Chondrocyte (in vitro differentiated cells): ENCODE data around the gene SUSD2. TPM values are rescaled to one million over a fixed set of nuclear protein-coding genes. Genes with fewer than 3 reads are reported as not detected.
A peak's percentile ranks its signal among the peaks of the same experiment; 100 is the strongest.
"Not testable (repeated sequence)": the region's sequence is repeated elsewhere in the genome, so short reads cannot be mapped to it uniquely, and the experiment has no call there.

ENCODE experiments used
- DNase-seq: peaks from one replicate; pipeline ENCODE4 v3.0.0; 2021; ENCODE audit warnings: mixed read lengths, low spot score
- H3K27ac Mint-ChIP-seq: one replicate; pipeline ENCODE4 v1.8.0; 2021; ENCODE audit warnings: mild to moderate bottlenecking, moderate library complexity, mixed read lengths; ENCODE audit not compliant: unreplicated experiment
- H3K27me3 Mint-ChIP-seq: 2 replicates; pipeline ENCODE4 v1.8.0; 2021; ENCODE audit warnings: low read depth, mixed read lengths
- H3K36me3 Mint-ChIP-seq: 2 replicates; pipeline ENCODE4 v1.8.0; 2021; ENCODE audit warnings: low read depth, mixed read lengths
- H3K4me1 Mint-ChIP-seq: 2 replicates; pipeline ENCODE4 v1.8.0; 2021; ENCODE audit warnings: low read depth, mild to moderate bottlenecking, mixed read lengths
- H3K4me3 Mint-ChIP-seq: one replicate; pipeline ENCODE4 v1.8.0; 2021; ENCODE audit warnings: mild to moderate bottlenecking, moderate library complexity, mixed read lengths; ENCODE audit not compliant: unreplicated experiment
- H3K9me3 Mint-ChIP-seq: 2 replicates; pipeline ENCODE4 v1.8.0; 2021; ENCODE audit warnings: low read depth, mixed read lengths
- CTCF ChIP-seq: fragments of 200-600 bp; sonication (generic); IDR thresholded peaks from 2 replicates; pipeline ENCODE4 v1.5.0; 2021; ENCODE audit warnings: antibody characterized with exemption, mild to moderate bottlenecking, moderate library complexity
- total RNA-seq: library from RNA; stranded (reverse); gene quantifications from 3 replicates; pipeline ENCODE4 v1.2.1, GENCODE V29; 2021

The SUSD2 gene
- total RNA-seq, 1 donor from 2014 or later, result 0.65 TPM

- Mint-ChIP-seq H3K4me1 (peaks cover 24% of the 10 kb centered on the region), H3K27ac (peak overlapping the region; percentile 55), H3K4me3 (no peak overlapping the region), H3K27me3 (no peaks in the 10 kb centered on the region), H3K9me3 (no peaks in the 10 kb centered on the region), H3K36me3 (no peaks in the 10 kb centered on the region)
- peak; percentile 17 for DNase-seq
- no peak for TF ChIP-seq CTCF
Measured at GRCh38 chr22:24200619-24201212, 19.4 kb downstream of the SUSD2 start.

- H3K36me3 Mint-ChIP-seq, result no peaks in the 10 kb centered on the region
- H3K27ac Mint-ChIP-seq, result no peak overlapping the region
- H3K4me1 Mint-ChIP-seq, result peaks cover 32% of the 10 kb centered on the region
- H3K27me3 Mint-ChIP-seq, result no peaks in the 10 kb centered on the region
- TF ChIP-seq CTCF, result no peak
- no peaks in the 10 kb centered on the region for H3K9me3 Mint-ChIP-seq
- DNase-seq, result peak; percentile 46
- H3K4me3 Mint-ChIP-seq, result no peak overlapping the region
Measured at GRCh38 chr22:24201681-24202614, 20.7 kb downstream of the SUSD2 start.

- H3K27me3 Mint-ChIP-seq, DNase-seq, H3K4me3 Mint-ChIP-seq, H3K36me3 Mint-ChIP-seq, H3K9me3 Mint-ChIP-seq, H3K27ac Mint-ChIP-seq: not testable (repeated sequence)
- peaks cover 47% of the 10 kb centered on the region for H3K4me1 Mint-ChIP-seq
Measured at GRCh38 chr22:24203856-24204255, 22.6 kb downstream of the SUSD2 start.

- no peak for TF ChIP-seq CTCF
- H3K27me3 Mint-ChIP-seq, result no peaks in the 10 kb centered on the region
- no peak overlapping the region for H3K27ac Mint-ChIP-seq
- no peaks in the 10 kb centered on the region for H3K9me3 Mint-ChIP-seq
- peaks cover 51% of the 10 kb centered on the region for H3K4me1 Mint-ChIP-seq
- no peak for DNase-seq
- no peaks in the 10 kb centered on the region for H3K36me3 Mint-ChIP-seq
- no peak overlapping the region for H3K4me3 Mint-ChIP-seq
Measured at GRCh38 chr22:24205438-24206195, 24.3 kb downstream of the SUSD2 start.

GRCh38 chr22:24206460-24207263, 25.4 kb downstream of the SUSD2 start:
- H3K27me3 Mint-ChIP-seq, DNase-seq, H3K36me3 Mint-ChIP-seq, H3K4me3 Mint-ChIP-seq, H3K9me3 Mint-ChIP-seq: not testable (repeated sequence)
- Mint-ChIP-seq H3K4me1 (peaks cover 44% of the 10 kb centered on the region), H3K27ac (peak overlapping the region; percentile 97)
